LNCaP clone FGC (cell line): ENCODE measurements around the gene RNU11.
A peak's percentile ranks its signal among the peaks of the same experiment; 100 is the strongest.

Source experiments
- DNase-seq: peaks from one replicate; pipeline ENCODE4 v3.0.0-alpha.2; 2011; ENCODE audit warnings: low read depth
- H3K4me3 ChIP-seq: 2 replicates; pipeline ENCODE4 v1.5.1; 2011; ENCODE audit warnings: mild to moderate bottlenecking, low read depth, low read length, control low read depth
- TF ChIP-seq, protein P1 (sequence below): IDR thresholded peaks from 2 replicates; pipeline ENCODE4 v1.5.1; 2012; ENCODE audit warnings: mild to moderate bottlenecking; ENCODE audit not compliant: control insufficient read depth, insufficient read depth; ENCODE audit errors: extremely low read depth

RNU11 gene

DNA sequence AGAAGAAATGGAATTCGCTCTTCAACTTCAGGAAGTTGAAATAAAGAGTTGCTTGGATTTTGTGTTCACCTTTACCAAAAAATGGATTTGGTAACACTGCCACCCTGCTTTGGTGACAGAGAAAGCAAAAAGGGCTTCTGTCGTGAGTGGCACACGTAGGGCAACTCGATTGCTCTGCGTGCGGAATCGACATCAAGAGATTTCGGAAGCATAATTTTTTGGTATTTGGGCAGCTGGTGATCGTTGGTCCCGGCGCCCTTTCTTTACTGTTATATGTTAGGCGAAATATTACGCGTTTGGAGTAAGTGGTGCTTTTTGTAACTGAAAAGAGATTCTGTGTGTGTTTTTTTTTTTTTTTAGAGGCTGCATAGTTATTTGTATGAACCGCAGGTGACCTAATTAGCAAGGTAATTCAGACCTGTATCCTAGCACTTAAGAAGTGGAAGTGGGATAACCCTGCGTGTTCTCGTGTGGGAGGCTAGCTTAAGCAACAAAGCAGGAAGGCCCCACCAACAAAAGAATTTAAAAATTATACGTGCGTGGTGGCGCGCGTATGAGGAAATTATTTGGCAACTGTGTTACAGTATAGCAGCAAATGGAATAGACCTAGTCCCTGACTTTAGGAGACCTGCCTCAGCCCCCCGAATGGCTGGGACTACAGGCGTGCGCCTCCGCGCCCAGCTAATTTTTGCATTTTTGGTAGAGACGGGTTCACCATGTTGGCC is at the start of gene RNU11:
RNU11 (plus strand) TSS at position 127 of the 725 bp plus-strand sequence.
- DNase-seq: peak; percentile 94
- TF ChIP-seq, protein P1, sequence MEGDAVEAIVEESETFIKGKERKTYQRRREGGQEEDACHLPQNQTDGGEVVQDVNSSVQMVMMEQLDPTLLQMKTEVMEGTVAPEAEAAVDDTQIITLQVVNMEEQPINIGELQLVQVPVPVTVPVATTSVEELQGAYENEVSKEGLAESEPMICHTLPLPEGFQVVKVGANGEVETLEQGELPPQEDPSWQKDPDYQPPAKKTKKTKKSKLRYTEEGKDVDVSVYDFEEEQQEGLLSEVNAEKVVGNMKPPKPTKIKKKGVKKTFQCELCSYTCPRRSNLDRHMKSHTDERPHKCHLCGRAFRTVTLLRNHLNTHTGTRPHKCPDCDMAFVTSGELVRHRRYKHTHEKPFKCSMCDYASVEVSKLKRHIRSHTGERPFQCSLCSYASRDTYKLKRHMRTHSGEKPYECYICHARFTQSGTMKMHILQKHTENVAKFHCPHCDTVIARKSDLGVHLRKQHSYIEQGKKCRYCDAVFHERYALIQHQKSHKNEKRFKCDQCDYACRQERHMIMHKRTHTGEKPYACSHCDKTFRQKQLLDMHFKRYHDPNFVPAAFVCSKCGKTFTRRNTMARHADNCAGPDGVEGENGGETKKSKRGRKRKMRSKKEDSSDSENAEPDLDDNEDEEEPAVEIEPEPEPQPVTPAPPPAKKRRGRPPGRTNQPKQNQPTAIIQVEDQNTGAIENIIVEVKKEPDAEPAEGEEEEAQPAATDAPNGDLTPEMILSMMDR: no peak
- H3K4me3 ChIP-seq: peak within 1 kb of the TSS; percentile 41

DNA sequence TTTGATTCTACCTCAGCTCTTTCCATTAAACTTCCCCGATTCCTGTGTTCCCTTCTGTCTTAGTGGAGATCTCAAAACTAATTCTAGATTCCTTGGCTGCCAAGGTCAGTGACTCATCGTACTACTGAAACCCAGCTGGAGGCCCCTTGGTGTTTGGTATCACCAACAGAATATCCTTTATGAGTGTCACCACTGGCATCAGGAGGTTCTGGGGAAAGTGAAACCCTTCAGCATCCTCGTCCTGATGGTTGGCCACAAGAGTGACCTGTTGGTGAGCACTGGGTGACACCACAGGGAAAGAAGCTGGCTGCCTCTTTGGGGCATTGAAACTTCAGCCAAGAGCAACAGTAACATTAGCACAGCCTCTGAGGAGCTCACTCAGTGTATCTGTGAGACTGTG is 46.7 kb upstream of the RNU11 start:
- H3K4me3 ChIP-seq: no peak overlapping the region
- DNase-seq: no peak
- TF ChIP-seq, protein P1: no peak

DNA sequence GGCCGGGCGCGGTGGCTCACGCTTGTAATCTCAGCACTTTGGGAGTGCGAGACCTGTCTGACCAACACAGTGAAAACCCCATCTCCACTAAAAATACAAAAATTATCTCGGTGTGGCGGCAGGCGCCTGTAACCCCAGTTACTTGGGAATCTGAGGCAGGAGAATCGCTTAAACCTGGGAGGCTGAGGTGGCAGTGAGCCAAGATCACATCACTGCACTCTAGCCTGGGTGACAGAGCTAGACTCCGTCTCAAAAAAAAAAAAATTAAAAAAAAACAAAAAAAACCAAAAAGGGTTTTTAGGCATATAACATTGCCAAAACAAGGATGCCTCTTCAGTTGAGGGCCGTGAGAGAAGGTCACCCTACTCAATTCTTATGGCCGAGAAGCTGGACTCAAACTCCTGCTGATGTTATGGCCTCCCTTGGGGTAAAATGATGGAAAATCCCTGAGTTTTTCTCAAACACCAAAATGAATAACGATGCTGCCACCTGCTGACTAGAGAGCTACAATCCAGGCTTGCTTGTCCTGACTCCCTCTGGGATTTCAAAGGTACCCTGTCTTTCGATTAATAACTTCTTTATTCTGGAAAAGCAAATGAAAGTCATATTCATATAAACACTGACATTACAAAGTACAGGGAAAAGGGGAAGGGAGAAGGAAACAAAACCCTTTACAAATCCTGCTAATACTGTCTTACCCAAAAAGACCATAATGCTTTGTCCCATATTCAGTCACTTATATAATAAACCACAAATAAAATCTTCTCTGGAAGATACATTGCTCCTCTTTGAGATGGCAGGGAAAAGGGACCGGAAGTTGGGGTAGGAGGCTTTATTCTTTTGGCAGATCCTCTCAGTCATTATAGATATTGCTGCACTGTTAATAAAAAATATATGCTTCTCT is 45.6 kb upstream of the RNU11 start:
- DNase-seq: no peak

DNA sequence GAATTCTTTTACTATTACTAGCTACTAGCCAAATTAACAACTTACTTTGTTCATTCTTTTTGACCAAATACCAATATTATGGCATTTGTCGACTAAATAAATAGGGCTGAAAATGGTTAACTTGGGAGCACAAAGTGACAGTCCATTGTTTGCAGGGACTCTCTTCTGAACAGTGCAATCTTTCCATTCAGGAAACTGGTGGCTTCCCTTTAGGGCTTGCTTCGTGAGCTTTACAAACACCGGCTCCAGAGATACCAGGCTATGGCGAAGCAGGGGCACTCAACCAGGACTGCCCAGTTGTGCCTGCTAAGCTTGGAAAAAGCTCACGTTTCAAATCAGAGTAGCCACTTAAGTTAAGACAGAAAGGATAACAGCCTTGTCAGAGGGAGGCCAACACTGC is 44.0 kb upstream of the RNU11 start:
- H3K4me3 ChIP-seq: no peak overlapping the region
- no peak for DNase-seq
- TF ChIP-seq, protein P1: no peak

More for the DNA sequence above, 45.6 kb upstream of the RNU11 start:
- TF ChIP-seq, protein P1: peak; percentile 62
- H3K4me3 ChIP-seq: no peak overlapping the region

DNA sequence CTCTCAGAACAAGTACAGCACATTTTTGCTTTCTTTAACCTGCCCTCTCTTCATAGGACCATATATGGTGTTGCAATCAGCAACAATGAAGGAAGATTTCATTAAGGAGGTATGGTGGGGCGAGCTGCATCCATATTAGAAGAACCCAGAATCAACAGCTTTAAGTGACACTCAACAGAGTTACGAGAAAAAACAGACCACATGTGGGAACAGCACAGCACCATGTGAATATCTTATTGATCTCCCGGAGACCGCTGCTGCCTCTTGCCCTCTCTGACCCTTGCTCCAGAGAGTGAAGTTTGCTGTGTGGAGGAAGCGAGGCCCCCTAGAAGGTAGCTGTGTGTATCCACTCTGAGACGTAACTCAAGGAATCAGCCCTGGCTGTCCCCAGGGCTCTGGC is 43.4 kb upstream of the RNU11 start:
- no peak overlapping the region for H3K4me3 ChIP-seq
- DNase-seq: no peak
- TF ChIP-seq, protein P1: no peak

DNA sequence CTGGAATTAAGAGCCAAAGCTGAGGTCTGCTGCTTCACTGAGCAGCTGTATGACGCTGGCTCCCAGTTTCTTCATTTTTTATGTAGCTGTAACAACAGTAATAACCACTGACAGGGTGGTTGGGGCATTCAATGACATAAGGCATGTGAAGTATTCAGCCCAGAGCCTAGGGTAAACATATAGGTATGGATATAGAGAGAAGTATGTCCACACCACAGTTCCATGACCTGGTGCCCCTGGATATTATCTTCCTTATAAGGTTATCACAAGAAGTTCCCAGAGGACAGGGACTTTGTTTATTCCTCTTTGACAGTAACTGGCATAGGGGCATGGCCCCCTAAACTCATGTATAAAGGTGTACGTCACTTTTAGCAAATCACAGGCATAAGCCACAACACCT is 41.6 kb upstream of the RNU11 start:
- no peak overlapping the region for H3K4me3 ChIP-seq
- no peak for DNase-seq
- TF ChIP-seq, protein P1: no peak
